HG03565 (cell line): ENCODE results near the gene ARHGAP8.
"Not testable (repeated sequence)": the region's sequence is repeated elsewhere in the genome, so short reads cannot be mapped to it uniquely, and the experiment has no call there.

Source experiments
- ATAC-seq: cut with Tn5 transposase; IDR thresholded peaks from one replicate; pipeline ENCODE4 v1.9.1; 2021; ENCODE audit warnings: mild to moderate bottlenecking, moderate library complexity; ENCODE audit not compliant: unreplicated experiment

The ARHGAP8 gene

GRCh38 chr22:44903164-44903563 is 150.8 kb downstream of the ARHGAP8 start:
- not testable (repeated sequence) for ATAC-seq

DNA sequence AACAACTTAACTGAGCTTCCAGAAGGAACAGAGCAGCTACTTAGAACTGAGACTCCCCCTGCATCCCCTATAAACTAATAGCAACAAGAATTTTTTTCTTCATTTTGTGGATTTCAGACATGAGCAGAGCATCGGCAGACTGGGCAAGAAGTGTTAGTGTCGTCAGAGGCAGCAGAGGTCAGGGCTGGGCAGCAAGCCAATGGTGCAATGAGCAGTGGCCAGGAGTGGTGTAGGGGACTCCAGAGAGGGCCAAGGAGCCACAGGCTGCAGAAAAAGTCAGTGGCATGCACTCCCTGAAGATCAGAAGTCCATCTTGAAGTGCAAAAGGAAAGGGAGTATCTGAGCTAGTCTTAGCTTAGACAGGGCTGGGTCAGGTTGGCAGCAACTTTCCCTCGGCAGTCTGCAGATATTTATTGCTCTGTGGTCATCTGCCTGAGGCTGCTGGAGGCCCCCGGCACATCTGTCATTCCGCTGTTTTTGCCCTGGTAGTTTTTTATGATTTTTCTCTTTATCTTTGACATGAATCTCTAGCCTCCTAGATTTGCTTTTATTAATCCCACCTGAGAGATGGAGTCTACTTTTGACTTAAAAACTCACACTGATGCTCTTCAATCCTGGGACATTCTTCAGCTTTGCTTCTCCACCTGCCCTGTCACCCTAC is 152.2 kb downstream of the ARHGAP8 start:
- not testable (repeated sequence) for ATAC-seq

- ATAC-seq: no peak
Measured at GRCh38 chr22:44906248-44906936, 154.0 kb downstream of the ARHGAP8 start.

GRCh38 chr22:44906999-44907644 is 154.7 kb downstream of the ARHGAP8 start:
- no peak for ATAC-seq

- no peak for ATAC-seq
Measured at GRCh38 chr22:44907765-44908737, 155.7 kb downstream of the ARHGAP8 start.

DNA sequence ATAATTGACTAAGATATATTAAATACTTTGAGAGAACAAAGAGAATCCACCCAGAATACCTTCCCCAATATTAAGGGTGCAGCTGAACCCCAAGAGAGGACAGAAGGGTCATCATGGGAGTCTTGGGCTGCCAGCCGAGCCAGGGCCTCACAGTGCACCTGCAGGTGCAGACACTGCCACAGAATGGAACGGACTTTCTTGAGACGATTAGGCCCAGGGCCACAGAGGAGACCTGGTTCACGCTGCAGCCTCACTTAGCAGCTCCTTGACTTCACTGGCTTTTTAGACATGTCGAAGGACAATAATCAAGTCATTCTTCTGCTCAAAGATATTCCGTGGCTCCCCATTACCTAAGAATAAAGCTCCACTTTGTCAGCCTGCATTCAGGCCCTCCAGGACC is 156.9 kb downstream of the ARHGAP8 start:
- ATAC-seq: no peak
